K562 (cell line): Measurements from ENCODE around the gene NR1H2. TPM values are rescaled to one million over a fixed set of nuclear protein-coding genes. Genes with fewer than 3 reads are reported as not detected.

ENCODE experiments used
- ARID1B ChIP-seq: fragments of 450-650 bp; IDR thresholded peaks from 2 replicates; pipeline ENCODE4 v1.6.1; 2016; ENCODE audit warnings: antibody characterized with exemption, mild to moderate bottlenecking, inconsistent platforms
- CAMTA2 ChIP-seq: fragments of 250-450 bp; sonication (Bioruptor Pico); conservative IDR thresholded peaks from 2 replicates; pipeline ENCODE4 v1.5.1; 2022
- CBFA2T3 ChIP-seq: fragments of 450-650 bp; IDR thresholded peaks from 2 replicates; pipeline ENCODE4 v1.6.1; 2017
- CCNT2 ChIP-seq: IDR thresholded peaks from 2 replicates; pipeline ENCODE4 v1.6.1; 2011; ENCODE audit warnings: borderline replicate concordance, low read depth, mild to moderate bottlenecking, moderate library complexity, mixed read lengths, low read length; ENCODE audit not compliant: insufficient read length; ENCODE audit errors: extremely low read depth
- CREB1 ChIP-seq, 2 experiments: sonication (generic) in 1 of 2; formaldehyde crosslinking in 1 of 2; IDR thresholded peaks; 2 replicates each; pipeline versions ENCODE4 v1.6.1 to v1.8.0; 2012 to 2022; ENCODE audit warnings: inconsistent platforms in 1 of 2, mild to moderate bottlenecking in 1 of 2, missing genetic modification reagents in 1 of 2, moderate library complexity in 1 of 2
- ELF1 ChIP-seq: fragments of 200-800 bp; sonication (Bioruptor generic); IDR thresholded peaks from 2 replicates; pipeline ENCODE4 v1.6.1; 2016; ENCODE audit warnings: missing genetic modification characterization, missing compliant biosample characterization
- ETV5 ChIP-seq: sonication (generic); formaldehyde crosslinking; IDR thresholded peaks from 2 replicates; pipeline ENCODE4 v1.4.0; 2020; ENCODE audit warnings: low read depth, mild to moderate bottlenecking, missing genetic modification reagents
- FOXP4 ChIP-seq: sonication (generic); formaldehyde crosslinking; IDR thresholded peaks from 2 replicates; pipeline ENCODE4 v1.8.0; 2022; ENCODE audit warnings: mild to moderate bottlenecking, missing genetic modification reagents, borderline replicate concordance
- HDAC8 ChIP-seq: fragments of 450-650 bp; IDR thresholded peaks from 2 replicates; pipeline ENCODE4 v1.6.1; 2016; ENCODE audit warnings: mild to moderate bottlenecking, missing genetic modification characterization, moderate library complexity, missing compliant biosample characterization
- MAFK ChIP-seq: IDR thresholded peaks from 2 replicates; pipeline ENCODE4 v1.6.1; 2011; ENCODE audit warnings: low read length, improper control_type of control experiment
- MXD1 ChIP-seq: fragments of 250-450 bp; sonication (Bioruptor Pico); IDR thresholded peaks from 2 replicates; pipeline ENCODE4 v1.8.0; 2021; ENCODE audit warnings: borderline replicate concordance, mild to moderate bottlenecking, moderate library complexity; ENCODE audit not compliant: poor library complexity, severe bottlenecking
- NCOA1 ChIP-seq: fragments of 450-650 bp; IDR thresholded peaks from 2 replicates; pipeline ENCODE4 v1.6.1; 2016; ENCODE audit warnings: low read depth
- NFIC ChIP-seq: fragments of 450-650 bp; IDR thresholded peaks from 2 replicates; pipeline ENCODE4 v1.6.1; 2017; ENCODE audit warnings: mild to moderate bottlenecking, inconsistent platforms
- NFRKB ChIP-seq: fragments of 450-650 bp; IDR thresholded peaks from 2 replicates; pipeline ENCODE4 v1.6.1; 2016; ENCODE audit warnings: low read depth
- PHF21A ChIP-seq: fragments of 450-650 bp; IDR thresholded peaks from 2 replicates; pipeline ENCODE4 v1.6.1; 2017; ENCODE audit warnings: low read depth, borderline replicate concordance
- POLR2A ChIP-seq: fragments of 450-650 bp; conservative IDR thresholded peaks from 2 replicates; pipeline ENCODE4 v1.6.1; 2016
- PURB ChIP-seq: sonication (generic); formaldehyde crosslinking; IDR thresholded peaks from 2 replicates; pipeline ENCODE4 v1.9.0; 2021; ENCODE audit warnings: low read depth, mild to moderate bottlenecking, missing genetic modification reagents
- RBBP5 ChIP-seq: fragments of 200-600 bp; sonication (generic); IDR thresholded peaks from 2 replicates; pipeline ENCODE4 v1.6.1; 2012; ENCODE audit warnings: borderline replicate concordance, mild to moderate bottlenecking, low read length, control low read depth, inconsistent platforms; ENCODE audit not compliant: insufficient read depth, poor library complexity, severe bottlenecking
- SIN3B ChIP-seq: fragments of 450-650 bp; IDR thresholded peaks from 2 replicates; pipeline ENCODE4 v1.6.1; 2017; ENCODE audit warnings: low read depth, mild to moderate bottlenecking, moderate library complexity
- SMARCA4 ChIP-seq: fragments of 450-650 bp; IDR thresholded peaks from 2 replicates; pipeline ENCODE4 v1.6.1; 2016
- SMARCE1 ChIP-seq: fragments of 450-650 bp; IDR thresholded peaks from 2 replicates; pipeline ENCODE4 v1.7.1; 2016; ENCODE audit warnings: mild to moderate bottlenecking
- SPI1 ChIP-seq: IDR thresholded peaks from 2 replicates; pipeline ENCODE4 v1.6.1; 2011; ENCODE audit warnings: low read depth, low read length, control low read depth, borderline replicate concordance
- SRSF3 ChIP-seq: fragments of 200-400 bp; formaldehyde crosslinking; IDR thresholded peaks from 2 replicates; pipeline ENCODE4 v1.6.1; 2016; ENCODE audit warnings: mild to moderate bottlenecking, low read length, moderate library complexity; ENCODE audit not compliant: insufficient read depth
- STAT5A ChIP-seq: IDR thresholded peaks from 2 replicates; pipeline ENCODE4 v1.6.1; 2012; ENCODE audit warnings: low read length, inconsistent platforms, borderline replicate concordance
- TAF1 ChIP-seq: IDR thresholded peaks from 2 replicates; pipeline ENCODE4 v1.6.1; 2011; ENCODE audit warnings: mild to moderate bottlenecking, low read length, moderate library complexity; ENCODE audit not compliant: insufficient read depth, control insufficient read depth, severe bottlenecking; ENCODE audit errors: extremely low read depth
- TEAD2 ChIP-seq: fragments of 450-650 bp; IDR thresholded peaks from 2 replicates; pipeline ENCODE4 v1.6.1; 2016; ENCODE audit warnings: missing genetic modification characterization, control low read depth, missing compliant biosample characterization
- VEZF1 ChIP-seq: fragments of 200-800 bp; sonication (Bioruptor generic); IDR thresholded peaks from 2 replicates; pipeline ENCODE4 v1.6.1; 2017; ENCODE audit warnings: missing genetic modification characterization, missing compliant biosample characterization
- ZNF184 ChIP-seq: sonication (generic); formaldehyde crosslinking; IDR thresholded peaks from 2 replicates; pipeline ENCODE4 v1.5.0; 2020; ENCODE audit warnings: missing genetic modification reagents
- ZNF79 ChIP-seq: fragments of 250-450 bp; sonication (Bioruptor Pico); IDR thresholded peaks from 2 replicates; pipeline ENCODE4 v1.4.0; 2020; ENCODE audit warnings: low read depth, mild to moderate bottlenecking, moderate library complexity
- polyA plus RNA-seq, 8 experiments: library from polyadenylated mRNA; depleted of rRNA in 4 of 8; stranded (reverse) in 5 of 8; unstranded in 3 of 8; fragments of >200 nt; fragmentation: Nextera tagmentation in 2 of 8; fragmentation: Illumina TruSeq in 1 of 8; extraction: Ambion mirVana in 2 of 8; extraction: Trizol in 1 of 8; gene quantifications; 2 replicates each; pipeline versions ENCODE4 v1.2.1 to v1.2.3, GENCODE V29; 2011 to 2014; ENCODE audit warnings: inconsistent platforms in 1 of 8, missing spikeins in 1 of 8
- total RNA-seq, 7 experiments: library from RNA; depleted of rRNA in 6 of 7; stranded (reverse); fragments of >200 nt in 6 of 7; fragmentation: Illumina TruSeq in 2 of 7; extraction: Trizol in 2 of 7; gene quantifications; 2 replicates each; pipeline versions ENCODE4 v1.2.1 to v1.2.3, GENCODE V29; 2011 to 2021; ENCODE audit warnings: low replicate concordance in 1 of 7

The NR1H2 gene
- total and polyA plus RNA-seq, 9 of the 15 experiments (the other 6 are each of a cell fraction or from before 2014, with no cell fraction given), result 0.11 to 73.8 (median 24.0) TPM

GRCh38 chr19:50377517-50377916, 1.3 kb downstream of the NR1H2 start (continued):
- TF ChIP-seq RBBP5 (no peak), NCOA1 (peak; percentile 22; the same call in 1 of the 2 replicates), POLR2A (peak; percentile 53; the same call in 1 of the 2 replicates), ELF1 (peak; percentile 30; the same call in 1 of the 2 replicates), SMARCE1 (peak; percentile 34; the same call in 1 of the 2 replicates), PURB (CRISPR knock-in tag) (no peak), CREB1 (IDR thresholded peaks at IDR 0.05) (no peak), CREB1 (CRISPR knock-in tag; IDR thresholded peaks at IDR 0.05) (no peak), SIN3B (no peak), CCNT2 (peak; percentile 10), TEAD2 (tag) (no peak), FOXP4 (no peak), NFRKB (no peak), ZNF184 (CRISPR knock-in tag) (no peak), STAT5A (peak; percentile 47; the same call in 1 of the 2 replicates), PHF21A (no peak), CBFA2T3 (peak; percentile 80), SRSF3 (no peak), ZNF79 (CRISPR knock-in tag) (no peak), TAF1 (no peak), SPI1 (no peak), CAMTA2 (CRISPR knock-in tag) (no peak), NFIC (0 out of 2 replicates have a peak, but pooled peaks have one; percentile 12), ARID1B (peak; percentile 86), VEZF1 (CRISPR knock-in tag) (peak; percentile 55), ETV5 (CRISPR knock-in tag) (no peak), SMARCA4 (peak; percentile 57), MXD1 (CRISPR knock-in tag) (no peak), MAFK (no peak), HDAC8 (tag) (no peak)
